ENCODE data around the gene IP6K2. TPM values are rescaled to one million over a fixed set of nuclear protein-coding genes. Genes with fewer than 3 reads are reported as not detected.

The IP6K2 gene
- total RNA-seq, 2 experiments from 2014 or later: 97.2 to 121 TPM

DNA sequence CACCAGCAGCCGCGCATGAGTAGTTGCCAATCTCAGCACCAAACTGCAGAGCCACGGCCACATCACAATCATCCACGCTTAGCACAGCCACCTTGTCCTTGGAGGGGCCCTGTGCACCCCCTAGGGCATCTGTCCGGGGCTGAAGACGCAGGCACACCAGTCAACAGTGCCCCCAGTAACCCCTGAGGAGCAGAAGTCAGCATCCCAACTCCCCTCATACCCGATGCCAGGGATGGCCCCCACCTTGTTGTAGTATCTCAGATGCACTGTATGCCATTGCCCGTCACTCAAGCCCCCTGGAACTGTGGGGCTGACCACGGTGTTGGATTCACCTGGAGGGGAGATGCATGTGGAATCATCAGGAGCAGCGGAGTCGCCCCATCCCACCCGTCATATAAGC, 62.0 kb downstream of the IP6K2 start:
- peaks cover 2 to 6% of the 10 kb centered on the region in 2 experiments for H3K27me3 ChIP-seq (ENCODE audit: control insufficient read depth in 1 of 2, insufficient read depth in 2 of 2, low read length in 2 of 2)
- ChIA-PET CTCF (no interaction called here), POLR2A (interaction anchor here (0.9 kb wide), 1 partner anchor 20 kb away, joined by 3 read pairs; the partner anchor contains the start of gene SLC26A6)
- Mint-ChIP-seq H3K9me3 (no peaks in the 10 kb centered on the region), H3K27me3 (peaks cover 19% of the 10 kb centered on the region), H3K27ac (peak overlapping the region; percentile 81), H3K4me1 (ENCODE audit: low read depth) (peaks cover 16% of the 10 kb centered on the region), H3K36me3 (ENCODE audit: low read depth) (no peaks in the 10 kb centered on the region), H3K4me3 (peak overlapping the region; percentile 81)
- intact Hi-C loops (cut with DNase I, micrococcal nuclease): loop anchor here in 1 of 2 experiments (2.0 to 10.0 kb wide), 3 partner anchors 18 to 190 kb away; partner anchors contain the start of gene PFKFB4
- ATAC-seq (ENCODE audit: poor library complexity) (no peak), DNase-seq (no peak)
- no peak overlapping the region for H3K4me3 ChIP-seq (ENCODE audit: low read length)
- H3K27ac ChIP-seq (ENCODE audit: low read depth in 1 of 2, low read length in 2 of 2): no peak overlapping the region
- H3K9me3 ChIP-seq (ENCODE audit: control insufficient read depth in 1 of 2, insufficient read depth in 1 of 2, low read length in 2 of 2): peaks cover 0 to under 1% of the 10 kb centered on the region in 2 experiments
- H3K36me3 ChIP-seq (ENCODE audit: insufficient read depth, low read length): no peaks in the 10 kb centered on the region
- TF ChIP-seq, protein P1, sequence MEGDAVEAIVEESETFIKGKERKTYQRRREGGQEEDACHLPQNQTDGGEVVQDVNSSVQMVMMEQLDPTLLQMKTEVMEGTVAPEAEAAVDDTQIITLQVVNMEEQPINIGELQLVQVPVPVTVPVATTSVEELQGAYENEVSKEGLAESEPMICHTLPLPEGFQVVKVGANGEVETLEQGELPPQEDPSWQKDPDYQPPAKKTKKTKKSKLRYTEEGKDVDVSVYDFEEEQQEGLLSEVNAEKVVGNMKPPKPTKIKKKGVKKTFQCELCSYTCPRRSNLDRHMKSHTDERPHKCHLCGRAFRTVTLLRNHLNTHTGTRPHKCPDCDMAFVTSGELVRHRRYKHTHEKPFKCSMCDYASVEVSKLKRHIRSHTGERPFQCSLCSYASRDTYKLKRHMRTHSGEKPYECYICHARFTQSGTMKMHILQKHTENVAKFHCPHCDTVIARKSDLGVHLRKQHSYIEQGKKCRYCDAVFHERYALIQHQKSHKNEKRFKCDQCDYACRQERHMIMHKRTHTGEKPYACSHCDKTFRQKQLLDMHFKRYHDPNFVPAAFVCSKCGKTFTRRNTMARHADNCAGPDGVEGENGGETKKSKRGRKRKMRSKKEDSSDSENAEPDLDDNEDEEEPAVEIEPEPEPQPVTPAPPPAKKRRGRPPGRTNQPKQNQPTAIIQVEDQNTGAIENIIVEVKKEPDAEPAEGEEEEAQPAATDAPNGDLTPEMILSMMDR (IDR thresholded peaks at IDR 0.05): no peak
- peaks cover 20% of the 10 kb centered on the region for H3K4me1 ChIP-seq (ENCODE audit: insufficient read depth, low read length)

DNA sequence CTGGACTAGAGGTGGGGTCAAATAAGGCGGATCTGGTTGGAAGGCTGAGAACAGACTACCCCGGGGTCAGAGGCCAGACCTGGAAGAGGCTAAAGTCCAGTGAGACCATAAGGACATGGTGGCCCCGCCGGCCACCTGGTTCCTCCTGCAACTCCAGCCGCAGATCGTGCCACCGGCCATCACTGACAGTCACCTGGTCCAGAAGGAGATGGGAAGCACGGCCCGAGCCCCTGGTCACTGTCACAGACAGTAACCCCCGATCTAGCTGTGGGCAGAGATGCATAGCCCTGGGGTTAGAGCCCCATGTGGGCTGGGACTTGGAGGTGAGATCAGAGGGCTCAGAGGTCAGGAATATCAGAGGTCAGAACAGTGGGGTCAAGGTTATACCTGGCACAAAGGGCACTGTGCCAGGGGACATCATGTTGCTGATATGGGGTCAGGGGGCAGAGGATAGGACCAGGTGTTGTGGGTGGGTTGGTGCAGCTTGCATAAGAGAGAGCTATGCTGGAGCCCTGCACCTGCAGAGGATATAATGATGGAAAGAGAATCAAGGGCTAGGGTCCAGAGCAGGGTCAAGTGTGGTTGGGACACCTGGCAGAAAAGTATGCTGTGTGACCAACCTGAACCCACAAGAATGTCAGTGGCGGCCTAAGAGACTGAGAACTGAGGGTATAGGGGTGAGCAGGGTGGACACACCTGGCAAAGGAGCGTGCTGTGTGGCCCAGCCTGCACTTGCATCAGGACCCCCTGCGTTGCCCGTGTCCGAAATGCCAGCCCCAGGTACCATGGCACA, 63.9 kb downstream of the IP6K2 start:
- no peaks in the 10 kb centered on the region for H3K36me3 ChIP-seq (ENCODE audit: insufficient read depth, low read length)
- POLR2A ChIA-PET: no interaction called here
- H3K4me3 ChIP-seq (ENCODE audit: low read length): no peak overlapping the region
- ATAC-seq (ENCODE audit: poor library complexity) (no peak), DNase-seq (no peak)
- CTCF ChIA-PET: no interaction called here
- Mint-ChIP-seq H3K4me1 (ENCODE audit: low read depth) (peaks cover 16% of the 10 kb centered on the region), H3K36me3 (ENCODE audit: low read depth) (no peaks in the 10 kb centered on the region), H3K4me3 (no peak overlapping the region), H3K27ac (no peak overlapping the region), H3K9me3 (no peaks in the 10 kb centered on the region), H3K27me3 (no peaks in the 10 kb centered on the region)
- H3K9me3 ChIP-seq (ENCODE audit: control insufficient read depth in 1 of 2, insufficient read depth in 1 of 2, low read length in 2 of 2): no peaks in the 10 kb centered on the region
- TF ChIP-seq, protein P1 (IDR thresholded peaks at IDR 0.05): no peak
- intact Hi-C loops (cut with DNase I, micrococcal nuclease): loop anchor here in 1 of 2 experiments (10.0 kb wide), 1 partner anchor 188 kb away; a partner anchor contains a TSS
- H3K27ac ChIP-seq (ENCODE audit: low read depth in 1 of 2, low read length in 2 of 2): no peak overlapping the region
- peaks cover 20% of the 10 kb centered on the region for H3K4me1 ChIP-seq (ENCODE audit: insufficient read depth, low read length)
- no peaks in the 10 kb centered on the region for H3K27me3 ChIP-seq (ENCODE audit: control insufficient read depth in 1 of 2, insufficient read depth in 2 of 2, low read length in 2 of 2)

DNA sequence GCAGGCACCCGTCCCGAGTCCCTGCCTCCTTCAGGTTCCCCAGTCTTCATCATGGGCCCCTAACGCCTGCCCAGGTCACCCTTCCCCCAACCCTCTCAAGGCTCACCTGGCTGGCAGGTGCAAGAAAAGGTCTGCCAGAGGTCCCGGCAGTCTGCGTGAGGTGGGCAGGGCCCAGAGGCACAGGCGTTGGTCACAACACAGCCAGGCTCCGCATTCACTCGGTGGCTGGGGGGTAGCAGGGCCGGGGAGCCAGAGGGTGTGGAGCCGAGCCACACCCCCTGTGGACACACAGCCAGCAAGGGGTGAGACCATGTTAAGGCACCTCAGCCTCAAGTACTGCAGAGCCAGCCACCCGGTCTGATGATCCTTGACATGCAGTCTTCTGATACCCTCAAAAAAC, 65.2 kb downstream of the IP6K2 start:
- H3K9me3 Mint-ChIP-seq: no peaks in the 10 kb centered on the region

More for the DNA sequence above, 65.2 kb downstream of the IP6K2 start:
- no peak overlapping the region for H3K27ac ChIP-seq (ENCODE audit: low read depth in 1 of 2, low read length in 2 of 2)
- no peaks in the 10 kb centered on the region for H3K36me3 Mint-ChIP-seq (ENCODE audit: low read depth)
- no peaks in the 10 kb centered on the region for H3K27me3 Mint-ChIP-seq
- ChIA-PET POLR2A (no interaction called here), CTCF (no interaction called here)
- peaks cover 11% of the 10 kb centered on the region for H3K4me1 Mint-ChIP-seq (ENCODE audit: low read depth)
- H3K36me3 ChIP-seq (ENCODE audit: insufficient read depth, low read length): no peaks in the 10 kb centered on the region
- TF ChIP-seq, protein P1 (IDR thresholded peaks at IDR 0.05): no peak
- DNase-seq (no peak), ATAC-seq (ENCODE audit: poor library complexity) (no peak)
- no peaks in the 10 kb centered on the region for H3K9me3 ChIP-seq (ENCODE audit: control insufficient read depth in 1 of 2, insufficient read depth in 1 of 2, low read length in 2 of 2)
- no peaks in the 10 kb centered on the region for H3K27me3 ChIP-seq (ENCODE audit: control insufficient read depth in 1 of 2, insufficient read depth in 2 of 2, low read length in 2 of 2)
- H3K4me3 ChIP-seq (ENCODE audit: low read length): no peak overlapping the region
- intact Hi-C loops (cut with DNase I, micrococcal nuclease): loop anchor here in 1 of 2 experiments (10.0 kb wide), 1 partner anchor 187 kb away; a partner anchor contains a TSS
- no peak overlapping the region for H3K4me3 Mint-ChIP-seq
- peaks cover 13% of the 10 kb centered on the region for H3K4me1 ChIP-seq (ENCODE audit: insufficient read depth, low read length)
- no peak overlapping the region for H3K27ac Mint-ChIP-seq

Measured in CD4-positive, alpha-beta T cell (primary cell).